Esophagus muscularis mucosa (tissue), 3 donors: ENCODE data around the gene MYO9B.

Experiments used
- CTCF ChIP-seq, 3 experiments: fragments of 200-600 bp in 2 of 3; fragments of 450-650 bp in 1 of 3; sonication (generic) in 2 of 3; IDR thresholded peaks; one replicate each; pipeline ENCODE4 v1.5.1; 2017 to 2019; ENCODE audit warnings: antibody characterized with exemption in 3 of 3, mild to moderate bottlenecking in 2 of 3, moderate library complexity in 1 of 3
- POLR2AphosphoS5 ChIP-seq, 2 donors: sonication (generic); formaldehyde crosslinking; IDR thresholded peaks; one replicate each; pipeline ENCODE4 v1.6.1; 2017; ENCODE audit warnings: antibody characterized with exemption in 2 of 2

DNA sequence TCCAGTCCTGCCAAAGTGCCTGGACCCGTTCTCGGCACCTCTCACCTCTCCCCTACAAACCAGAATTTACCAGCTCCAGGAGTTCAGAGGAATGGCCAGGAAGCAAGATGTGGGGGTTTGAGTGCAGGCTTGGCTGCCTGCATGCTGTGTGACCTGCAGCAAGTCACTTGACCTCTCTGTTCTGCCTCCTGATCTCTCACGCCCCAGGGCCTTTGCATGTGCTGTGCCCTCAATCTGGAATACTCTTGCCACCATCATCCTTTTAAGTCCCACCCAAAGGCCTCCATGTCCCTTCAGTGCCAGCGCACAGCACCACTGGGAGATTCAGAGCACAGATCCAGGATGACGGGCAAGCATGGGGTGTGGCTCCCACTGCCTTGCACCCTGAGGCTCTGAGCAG, 43.4 kb downstream of the MYO9B start:
- TF ChIP-seq POLR2AphosphoS5 (IDR thresholded peaks at IDR 0.05) = no peak
- no peak for TF ChIP-seq CTCF (IDR thresholded peaks at IDR 0.05)
